ENCODE data around the gene IFNA10.
"Not testable (repeated sequence)": the region's sequence is repeated elsewhere in the genome, so short reads cannot be mapped to it uniquely, and the experiment has no call there.

The IFNA10 gene

DNA sequence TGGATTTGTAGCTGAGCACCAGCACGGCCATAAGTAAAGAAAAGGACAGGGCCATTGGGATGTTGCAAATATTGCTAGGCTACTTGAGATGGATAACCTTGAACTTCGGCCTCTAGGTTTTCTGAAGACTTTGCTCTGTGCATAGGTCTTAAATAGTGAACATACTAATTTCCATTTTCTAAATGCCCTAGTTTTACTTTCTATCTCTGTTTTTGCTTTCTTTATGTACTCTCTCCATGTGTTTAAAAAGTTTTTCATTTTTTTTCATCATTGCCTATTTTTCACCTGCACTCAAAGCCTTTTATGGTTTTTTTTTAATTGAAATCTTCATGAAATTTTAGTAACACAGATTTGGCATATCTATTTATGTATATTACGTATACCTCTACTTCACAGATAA, at the start of gene IFNA10:
IFNA10 (minus strand) TSS at position 101 of the 400 bp plus-strand sequence; CDS start at position 55, 46 bp downstream.
- not testable (repeated sequence) for DNase-seq

DNA sequence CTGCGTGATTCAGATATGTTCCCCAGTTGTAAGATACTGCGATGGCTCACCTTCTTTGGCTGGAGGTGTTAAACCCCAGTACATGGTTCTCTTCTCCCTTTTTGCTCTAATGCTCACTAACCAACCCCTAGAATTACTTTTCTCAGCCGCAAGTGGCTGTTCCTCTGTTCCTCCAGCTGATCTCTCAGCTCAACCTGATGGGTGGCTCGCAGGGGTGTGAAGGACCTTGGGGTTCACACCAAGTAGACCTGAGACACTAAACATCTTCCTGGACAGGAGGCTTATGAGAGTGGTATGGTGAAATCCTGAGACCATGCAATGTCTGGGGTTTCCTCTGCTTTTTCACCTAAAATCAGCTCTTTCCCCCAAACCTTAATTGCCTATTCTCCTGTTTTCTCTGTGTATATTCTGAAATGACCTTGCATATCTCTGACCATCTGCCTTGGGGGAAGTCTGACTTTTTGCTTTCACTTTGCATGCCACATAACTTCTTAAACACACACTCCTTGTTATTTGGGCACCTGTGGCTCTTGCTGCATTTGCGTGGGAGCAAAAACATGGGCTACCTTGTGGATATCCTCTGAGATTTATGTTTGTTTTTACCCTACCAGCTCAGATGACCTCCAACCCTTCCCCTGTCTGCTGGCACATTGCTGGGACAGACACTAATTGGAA, 48.7 kb upstream of the IFNA10 start:
- no peak for DNase-seq

GRCh38 chr9:21252721-21253547, 46.0 kb upstream of the IFNA10 start:
- peak in 2 of 6 experiments; percentile 11 to 28 for DNase-seq

- DNase-seq: no peak
Measured at GRCh38 chr9:21251638-21252037, 44.7 kb upstream of the IFNA10 start.

DNA sequence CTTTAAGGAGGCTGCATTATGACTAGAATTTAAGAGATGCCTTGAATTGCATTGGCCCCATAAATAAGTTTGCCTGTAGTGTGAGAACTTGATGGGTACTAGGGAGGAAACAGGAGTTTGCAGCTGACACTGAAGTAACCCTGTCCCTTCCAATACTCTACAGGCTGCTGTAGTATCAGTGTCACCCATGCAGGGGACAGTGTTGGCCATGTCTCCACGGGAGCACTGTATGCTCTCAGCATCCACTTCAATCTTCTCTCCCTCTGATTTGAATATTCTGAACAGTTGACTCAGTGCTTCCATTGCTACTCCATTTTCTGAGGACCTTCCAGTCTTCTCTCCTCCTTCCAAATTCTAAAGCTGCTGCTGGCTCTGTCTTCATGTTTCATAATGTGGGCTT, 44.2 kb upstream of the IFNA10 start:
- no peak for DNase-seq

DNA sequence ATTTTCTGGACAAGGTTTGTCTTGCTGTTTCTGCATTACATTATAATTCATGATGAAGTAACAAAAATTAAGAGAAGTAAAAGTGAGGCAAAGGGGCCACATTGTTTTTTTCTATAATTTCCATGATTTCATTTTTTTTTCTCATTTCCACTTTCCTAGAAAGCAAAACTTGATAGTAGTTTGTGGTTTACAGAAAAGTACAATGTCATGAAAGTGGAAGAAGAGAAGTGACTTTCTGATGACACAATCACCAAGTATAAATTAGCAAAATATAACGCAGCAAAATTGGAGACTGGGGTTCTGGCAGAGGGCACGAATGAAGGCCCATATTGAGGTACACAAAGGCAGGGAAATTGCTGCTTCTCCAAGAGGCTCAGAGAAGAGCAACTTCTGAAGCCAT, 37.9 kb upstream of the IFNA10 start:
- no peak for DNase-seq

- DNase-seq: no peak
Measured at GRCh38 chr9:21239911-21240310, 33.0 kb upstream of the IFNA10 start, which contains the start of gene IFNA14. IFNA14 (minus strand) TSS chr9:21240005; CDS start chr9:21239935, 70 bp downstream.

- peak in 1 of 6 experiments; percentile 10 for DNase-seq
Measured at GRCh38 chr9:21236360-21236714, 29.4 kb upstream of the IFNA10 start.

GRCh38 chr9:21235468-21236359, 28.8 kb upstream of the IFNA10 start:
- peak in 2 of 6 experiments; percentile 41 to 43 for DNase-seq

DNA sequence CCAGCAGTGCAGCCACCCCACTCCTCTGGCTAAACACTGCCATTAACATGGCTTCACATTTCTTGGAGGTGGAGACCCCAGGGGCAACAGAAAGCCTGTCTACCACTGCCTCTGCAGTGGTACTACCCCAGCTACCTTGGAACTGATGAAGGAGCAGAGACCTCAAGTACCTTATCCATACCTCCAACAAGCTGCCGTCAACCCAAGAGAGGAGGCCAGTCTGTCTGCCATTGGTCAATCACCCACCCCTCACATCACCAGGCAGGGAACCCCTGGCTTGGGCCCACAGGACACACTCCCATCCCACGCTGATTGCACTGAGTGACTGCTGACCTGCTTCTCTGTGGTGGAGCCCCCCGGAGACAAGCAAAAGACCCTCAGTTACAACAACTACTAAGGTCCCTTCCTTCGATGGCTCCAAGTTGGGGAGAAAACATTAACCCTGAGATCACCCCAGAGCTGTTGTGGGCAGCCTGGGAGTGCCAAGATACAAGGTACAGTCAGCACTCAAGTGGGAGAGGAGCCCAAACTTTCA, 27.3 kb upstream of the IFNA10 start:
- no peak for DNase-seq

DNA sequence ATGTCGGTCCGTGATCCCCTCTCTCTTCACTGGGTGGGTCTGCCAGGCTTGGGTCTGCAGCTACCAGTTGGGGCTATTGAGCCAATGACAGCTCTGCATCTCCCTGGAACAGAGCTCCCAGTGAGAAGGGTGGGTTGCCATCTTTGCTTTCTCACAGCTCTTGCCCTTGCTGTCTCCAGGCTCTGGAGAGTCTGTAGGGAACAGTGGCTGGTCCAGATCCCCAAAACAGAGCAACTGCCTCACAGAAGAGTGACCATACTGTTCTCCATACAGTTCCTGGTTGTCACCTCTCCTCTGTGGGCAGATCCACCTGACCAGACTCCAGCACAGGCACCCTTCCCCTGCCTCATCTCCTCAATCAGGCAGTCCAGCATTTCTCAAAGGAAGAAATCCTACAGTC, 26.3 kb upstream of the IFNA10 start:
- no peak for DNase-seq

DNA sequence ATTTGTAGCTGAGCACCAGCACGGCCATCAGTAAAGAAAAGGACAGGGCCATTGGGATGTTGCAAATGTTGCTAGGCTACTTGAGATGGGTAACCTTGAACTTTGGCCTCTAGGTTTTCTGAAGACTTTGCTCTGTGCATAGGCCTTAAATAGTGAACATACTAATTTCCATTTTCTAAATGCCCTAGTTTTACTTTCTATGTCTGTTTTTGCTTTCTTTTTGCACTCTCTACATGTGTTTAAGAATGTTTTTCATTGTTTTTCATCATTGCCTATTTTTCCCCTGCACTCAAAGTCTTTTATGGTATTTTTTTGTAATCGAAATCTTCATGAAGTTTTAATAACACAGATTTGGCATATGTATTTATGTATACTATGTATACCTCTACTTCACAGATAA, 21.2 kb upstream of the IFNA10 start, which contains the start of gene IFNA17:
IFNA17 (minus strand) TSS at position 101 of the 400 bp plus-strand sequence; CDS start at position 52, 49 bp downstream.
- DNase-seq: no peak

- DNase-seq: not testable (repeated sequence)
Measured at GRCh38 chr9:21217211-21217610, 10.3 kb upstream of the IFNA10 start, which contains the start of gene IFNA16. IFNA16 (minus strand) TSS chr9:21217311; CDS start chr9:21217305, 6 bp downstream.

- DNase-seq: peak in 2 of 6 experiments; percentile 6 to 11
Measured at GRCh38 chr9:21213411-21214326, 6.7 kb upstream of the IFNA10 start.

DNA sequence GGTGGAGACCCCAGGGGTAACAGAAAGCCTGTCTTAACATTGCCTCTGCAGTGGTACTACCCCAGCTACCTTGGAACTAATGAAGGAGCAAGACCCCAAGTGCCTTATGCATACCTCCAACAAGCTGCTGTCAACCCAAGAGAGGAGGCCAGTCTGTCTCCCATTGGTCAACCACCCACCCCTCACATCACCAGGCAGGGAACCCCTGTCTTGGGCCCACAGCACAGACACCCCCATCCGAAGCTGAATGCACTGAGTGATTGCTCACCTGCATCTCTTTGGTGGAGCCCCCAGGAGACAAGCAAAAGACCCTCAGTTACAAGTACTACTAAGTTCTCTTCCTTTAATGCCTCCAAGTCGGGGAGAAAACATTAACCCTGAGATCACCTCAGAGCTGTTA, 5.2 kb upstream of the IFNA10 start:
- DNase-seq: not testable (repeated sequence)

GRCh38 chr9:21210782-21211181, 3.8 kb upstream of the IFNA10 start:
- not testable (repeated sequence) for DNase-seq

GRCh38 chr9:21210311-21210710, 3.4 kb upstream of the IFNA10 start:
- DNase-seq: no peak

DNA sequence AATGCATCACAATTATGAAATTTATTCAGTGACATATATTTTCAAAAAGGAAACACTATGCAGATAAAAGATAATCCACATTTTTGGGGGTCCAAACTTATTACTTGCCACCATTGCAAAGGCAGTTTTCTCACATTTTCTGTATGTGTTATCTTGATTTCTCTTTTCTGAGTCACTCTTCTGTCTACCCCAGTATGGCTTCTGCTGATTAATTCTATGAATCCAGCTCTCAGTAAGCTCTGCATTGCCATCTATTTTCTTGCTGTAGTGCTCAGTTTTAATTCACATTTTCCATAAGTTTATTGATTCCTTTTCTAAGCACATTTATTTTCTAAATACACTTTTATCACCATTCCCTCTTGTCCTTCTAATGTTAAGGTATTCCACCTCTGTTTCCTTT, 1.7 kb downstream of the IFNA10 start:
- DNase-seq: no peak

DNA sequence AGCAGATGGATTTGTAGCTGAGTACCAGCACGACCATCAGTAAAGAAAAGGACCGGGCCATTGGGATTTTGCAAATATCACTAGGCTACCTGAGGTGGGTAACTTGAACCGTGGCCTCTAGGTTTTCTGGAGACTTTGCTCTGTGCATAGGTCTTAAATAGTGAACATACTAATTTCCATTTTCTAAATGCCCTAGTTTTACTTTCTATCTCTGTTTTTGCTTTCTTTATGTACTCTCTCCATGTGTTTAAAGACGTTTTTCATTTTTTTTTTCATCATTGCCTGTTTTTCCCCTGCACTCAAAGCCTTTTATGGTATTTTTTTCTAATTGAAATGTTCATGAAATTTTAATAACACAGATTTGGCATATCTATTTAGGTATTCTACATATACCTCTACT, 4.8 kb downstream of the IFNA10 start, which contains the start of gene IFNA7:
IFNA7 (minus strand) TSS at position 101 of the 400 bp plus-strand sequence; CDS start at position 61, 40 bp downstream.
- DNase-seq: not testable (repeated sequence)

DNA sequence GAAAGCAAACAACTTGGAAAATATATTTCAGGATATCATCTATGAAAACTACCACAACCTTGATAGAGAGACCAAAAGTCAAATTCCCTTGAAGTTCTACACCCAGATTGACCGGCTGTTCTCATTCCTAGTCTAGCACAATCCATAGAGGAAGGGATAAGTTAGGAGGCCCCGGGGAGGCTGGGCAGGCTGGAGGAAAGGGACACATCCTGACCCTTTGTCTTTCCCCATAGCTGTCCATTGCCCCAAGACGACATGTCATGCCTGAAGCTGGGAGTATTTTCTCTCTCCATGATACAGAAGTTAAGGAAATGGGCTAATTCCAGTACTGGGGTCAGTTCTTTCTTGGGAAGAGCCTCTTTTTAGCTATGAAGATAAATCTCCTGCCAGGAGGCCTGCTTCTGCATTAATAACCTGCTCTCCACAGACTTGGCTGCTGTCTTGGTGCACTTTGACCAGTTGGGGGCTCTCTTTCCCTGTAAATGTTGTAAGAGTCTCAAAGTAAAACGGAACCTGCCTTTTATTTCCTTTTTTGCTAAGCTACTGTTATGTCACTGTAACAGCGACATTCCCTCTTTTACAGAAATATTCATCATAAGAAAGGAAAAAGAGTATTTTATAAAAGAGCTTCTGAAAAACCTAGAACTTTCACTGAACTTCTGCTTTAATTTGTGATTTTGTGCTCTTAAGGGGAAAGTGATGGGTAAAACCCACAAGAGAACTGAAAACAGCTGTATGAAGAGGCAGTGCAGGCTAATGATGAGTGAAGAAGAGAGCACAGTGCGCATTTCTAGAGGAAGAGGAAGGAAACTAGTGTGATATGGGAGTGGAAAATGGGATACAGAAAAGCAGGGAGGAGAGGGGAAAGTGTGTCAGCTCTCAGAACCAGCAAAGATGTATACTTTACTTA, 11.8 kb downstream of the IFNA10 start:
- DNase-seq: peak in 5 of 6 experiments; percentile 5 to 57 (median 19)
